Forelimb muscle (tissue), 1 donor: ENCODE measurements around the gene CDC42BPA. TPM values are rescaled to one million over a fixed set of nuclear protein-coding genes. Genes with fewer than 3 reads are reported as not detected.
"Not testable (repeated sequence)": the region's sequence is repeated elsewhere in the genome, so short reads cannot be mapped to it uniquely, and the experiment has no call there.

ENCODE experiments used
- DNase-seq: peaks from one replicate; pipeline ENCODE4 v3.0.0-alpha.2; 2013; ENCODE audit warnings: low read depth
- polyA plus RNA-seq: library from polyadenylated mRNA; unstranded; fragments of 120-200 nt; gene quantifications from one replicate; pipeline ENCODE4 v1.2.1, GENCODE V29; 2013; ENCODE audit not compliant: insufficient read length

The CDC42BPA gene
- polyA plus RNA-seq, 1 donor: 25.6 TPM

DNA sequence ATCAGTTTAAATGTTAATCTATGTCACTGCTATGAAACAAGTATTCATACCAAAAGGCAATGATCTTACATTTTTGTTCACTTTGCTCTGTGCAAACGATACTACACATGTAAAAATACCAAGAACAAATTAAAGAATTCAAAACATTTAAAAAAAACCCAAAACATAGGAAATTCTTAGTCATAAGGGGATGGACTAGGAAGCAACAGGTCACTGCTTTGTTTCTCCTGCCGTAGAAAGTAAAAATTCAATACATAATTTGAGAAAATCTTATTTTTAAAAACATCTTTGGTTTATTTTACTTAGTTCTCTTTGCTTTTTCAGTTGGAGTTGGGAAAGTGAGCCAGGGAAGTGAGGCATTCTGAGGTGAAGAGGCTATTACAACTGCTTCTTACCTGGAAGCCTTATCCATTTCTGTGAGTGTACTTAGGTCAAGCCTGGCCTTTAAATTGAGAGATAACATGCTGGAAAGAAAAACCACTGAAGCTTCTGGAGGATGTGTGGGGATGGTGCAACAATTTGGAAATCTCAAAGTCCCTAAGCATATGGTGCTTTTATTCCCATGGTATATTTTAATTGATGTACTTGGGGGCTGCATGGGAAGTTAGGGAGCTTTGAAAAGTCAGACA is 183.5 kb downstream of the CDC42BPA start:
- no peak for DNase-seq

DNA sequence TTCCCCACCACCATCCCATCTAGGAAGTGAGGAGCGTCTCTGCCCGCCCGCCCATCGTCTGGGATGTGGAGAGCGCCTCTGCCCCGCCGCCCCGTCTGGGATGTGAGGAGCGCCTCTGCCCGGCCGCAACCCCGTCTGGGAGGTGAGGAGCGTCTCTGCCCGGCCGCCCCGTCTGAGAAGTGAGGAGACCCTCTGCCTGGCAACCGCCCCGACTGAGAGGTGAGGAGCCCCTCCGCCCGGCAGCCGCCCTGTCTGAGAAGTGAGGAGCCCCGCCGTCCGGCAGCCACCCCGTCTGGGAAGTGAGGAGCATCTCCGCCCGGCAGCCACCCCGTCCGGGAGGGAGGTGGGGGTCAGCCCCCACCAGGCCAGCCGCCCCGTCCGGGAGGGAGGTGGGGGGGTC is 185.6 kb downstream of the CDC42BPA start:
- DNase-seq: not testable (repeated sequence)

GRCh38 chr1:227131193-227131592 is 187.1 kb downstream of the CDC42BPA start:
- no peak for DNase-seq

DNA sequence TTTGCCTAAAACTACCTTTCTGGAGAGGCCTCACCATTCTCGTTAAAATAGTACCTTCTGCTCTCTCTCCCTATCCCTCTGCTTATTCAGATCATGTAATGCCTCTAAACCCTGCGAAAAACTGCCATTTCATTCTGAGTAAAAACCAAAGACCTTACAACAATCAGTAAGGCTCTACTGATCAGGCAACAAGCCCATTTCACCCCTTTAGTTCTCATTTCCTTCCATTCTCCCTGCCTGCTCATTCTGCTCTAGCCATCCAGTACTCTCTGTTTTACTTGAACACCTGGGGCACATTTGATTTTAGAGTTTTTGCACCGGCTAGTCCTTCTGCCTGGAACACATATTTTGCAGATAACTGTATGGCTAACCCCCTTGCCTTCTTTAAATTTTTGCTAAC is 190.4 kb downstream of the CDC42BPA start:
- no peak for DNase-seq

- no peak for DNase-seq
Measured at GRCh38 chr1:227125929-227126545, 192.3 kb downstream of the CDC42BPA start.

GRCh38 chr1:227124473-227124872 is 193.8 kb downstream of the CDC42BPA start:
- DNase-seq: no peak

DNA sequence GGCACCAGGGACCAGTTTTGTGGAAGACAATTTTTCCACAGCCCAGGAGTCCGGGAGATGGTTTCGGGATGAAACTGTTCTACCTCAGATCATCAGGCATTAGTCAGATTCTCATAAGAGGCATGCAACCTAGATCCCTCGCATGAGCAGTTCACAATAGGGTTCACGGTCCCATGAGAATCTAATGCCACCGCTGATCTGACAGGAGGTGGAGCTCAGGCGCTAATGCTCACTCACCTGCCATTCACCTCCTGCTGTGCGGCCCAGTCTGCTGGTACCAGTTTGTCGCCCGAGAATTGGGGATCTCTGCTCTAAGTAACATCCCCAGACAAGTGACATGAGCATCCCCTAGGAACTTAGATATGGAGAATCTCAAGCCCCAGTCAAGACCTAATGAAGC is 197.5 kb downstream of the CDC42BPA start:
- DNase-seq: no peak

GRCh38 chr1:227112538-227112937 is 205.8 kb downstream of the CDC42BPA start:
- no peak for DNase-seq

GRCh38 chr1:227111782-227112181 is 206.5 kb downstream of the CDC42BPA start:
- DNase-seq: no peak

- not testable (repeated sequence) for DNase-seq
Measured at GRCh38 chr1:227105291-227105690, 213.0 kb downstream of the CDC42BPA start.

- DNase-seq: no peak
Measured at GRCh38 chr1:227102056-227102455, 216.2 kb downstream of the CDC42BPA start.

DNA sequence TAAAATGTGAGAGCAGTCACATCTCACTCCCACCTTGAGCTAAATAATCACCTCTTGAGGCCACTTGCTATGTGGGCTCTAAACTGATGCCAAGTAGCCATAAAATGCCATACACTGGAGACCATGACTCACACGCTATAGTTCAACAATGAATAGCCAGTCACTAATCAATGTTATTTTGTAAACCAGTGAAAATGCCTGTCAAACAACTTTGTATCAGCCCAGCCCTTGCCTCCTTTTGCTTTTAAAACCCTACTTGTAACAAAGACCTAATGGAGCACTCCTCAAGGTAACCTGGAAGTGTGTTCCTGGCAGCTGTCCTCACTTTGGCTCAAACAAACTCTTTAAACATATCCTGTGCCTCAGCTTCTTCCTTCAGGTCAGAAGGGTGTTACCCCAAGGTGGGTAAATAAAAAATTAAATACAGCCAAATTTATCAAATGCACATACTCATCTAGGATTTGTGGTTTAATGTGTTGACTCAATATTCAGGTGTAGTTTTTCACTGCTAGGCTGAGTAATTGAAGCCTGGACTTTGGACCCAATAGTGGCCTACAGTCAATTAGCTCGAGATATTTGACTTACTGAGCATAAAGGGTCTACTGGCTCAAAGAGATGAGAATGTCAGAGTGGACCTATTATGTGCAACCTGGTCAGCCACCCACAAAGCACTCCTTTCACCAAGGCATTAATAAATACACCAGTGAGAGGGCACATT is 223.9 kb downstream of the CDC42BPA start:
- no peak for DNase-seq

DNA sequence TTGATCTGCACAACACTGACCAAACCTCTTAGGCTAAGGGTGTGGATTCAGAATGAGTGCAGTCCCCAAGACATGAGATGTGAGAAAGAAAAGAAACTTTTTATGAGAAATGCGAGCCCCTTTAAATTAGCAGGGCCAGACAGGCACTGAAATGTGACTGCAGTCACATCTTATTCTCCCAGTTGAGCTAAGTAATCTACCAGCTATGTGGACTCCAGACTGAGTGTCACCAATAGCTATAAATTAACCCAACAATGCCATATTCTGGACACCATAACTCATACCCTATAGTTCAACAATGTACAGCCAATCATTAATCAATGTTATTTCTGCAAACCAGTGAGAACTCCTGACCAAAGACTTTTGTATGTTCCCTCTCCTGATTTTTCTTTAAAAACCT is 225.0 kb downstream of the CDC42BPA start:
- DNase-seq: no peak

GRCh38 chr1:227092069-227092468 is 226.2 kb downstream of the CDC42BPA start:
- no peak for DNase-seq

DNA sequence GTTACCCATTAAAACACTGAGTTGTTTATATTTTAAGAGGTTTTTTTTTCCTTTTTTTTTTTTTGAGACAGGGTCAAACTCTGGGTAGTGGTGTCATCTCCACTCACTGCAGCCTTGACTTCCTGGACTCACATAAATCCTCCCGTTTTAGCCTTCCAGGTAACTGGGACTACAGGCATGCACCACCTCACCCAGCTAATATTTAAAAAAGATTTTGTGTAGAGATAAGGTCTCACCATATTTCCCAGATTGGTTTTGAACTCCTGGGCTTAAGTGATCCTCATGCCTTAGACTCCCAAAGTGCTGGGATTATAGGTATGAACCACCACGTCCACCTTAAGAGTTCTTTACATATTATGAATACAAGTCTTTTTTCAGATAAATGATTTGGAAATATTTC is 231.7 kb downstream of the CDC42BPA start:
- DNase-seq: no peak

DNA sequence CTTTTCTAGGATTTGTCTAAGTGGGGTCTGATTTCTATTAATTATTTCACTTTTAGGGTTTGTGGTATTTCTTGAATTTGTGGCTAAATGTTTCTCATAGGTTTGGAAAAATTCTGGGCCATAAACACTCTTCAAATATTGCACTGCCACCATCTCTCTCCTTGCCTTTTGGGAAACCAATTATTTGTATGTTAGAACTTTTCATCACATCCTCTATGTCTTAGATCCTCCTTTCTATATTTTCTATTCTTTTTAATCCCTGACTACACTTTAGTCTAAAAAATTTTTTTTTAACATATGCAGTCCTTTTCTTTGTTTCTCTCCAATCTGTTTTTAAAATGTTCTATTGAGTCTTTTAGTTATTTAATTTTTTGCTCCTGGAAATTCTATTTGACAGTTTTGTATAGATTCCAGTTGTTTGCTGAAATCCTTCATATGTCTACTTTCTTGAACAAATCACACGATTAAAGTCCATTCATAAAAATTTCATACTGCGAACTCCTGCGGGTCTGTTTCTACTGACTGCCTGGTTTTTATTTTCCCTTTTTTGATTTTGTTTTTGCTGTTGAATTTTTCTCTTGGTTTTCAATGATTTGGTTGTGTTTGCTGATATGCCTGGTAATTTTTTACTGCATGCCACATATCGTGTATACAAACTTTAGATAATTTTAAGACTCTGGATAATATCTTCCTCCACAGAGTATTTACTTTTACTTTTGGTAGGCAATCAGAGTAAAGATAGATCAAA is 235.1 kb downstream of the CDC42BPA start:
- no peak for DNase-seq

- no peak for DNase-seq
Measured at GRCh38 chr1:227077783-227078182, 240.5 kb downstream of the CDC42BPA start.

DNA sequence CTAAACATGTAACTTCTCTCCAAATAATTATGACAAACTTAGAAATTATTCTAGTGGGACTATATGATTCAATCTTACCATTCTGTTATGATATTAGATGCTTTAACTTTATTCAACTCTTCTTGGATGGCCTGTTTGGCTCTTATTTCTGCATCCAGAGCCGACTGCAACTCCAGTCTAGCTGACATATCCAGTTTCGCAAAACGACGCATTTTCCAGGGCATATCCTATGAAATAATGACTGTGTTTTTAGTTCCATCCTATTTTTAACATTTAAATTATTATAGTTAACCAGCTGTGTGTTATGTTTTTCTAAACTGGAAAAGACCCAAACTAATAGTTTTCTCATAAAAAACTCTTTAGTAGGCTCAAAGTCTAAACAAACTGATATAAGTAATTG is 244.5 kb downstream of the CDC42BPA start:
- DNase-seq: peak; percentile 46

DNA sequence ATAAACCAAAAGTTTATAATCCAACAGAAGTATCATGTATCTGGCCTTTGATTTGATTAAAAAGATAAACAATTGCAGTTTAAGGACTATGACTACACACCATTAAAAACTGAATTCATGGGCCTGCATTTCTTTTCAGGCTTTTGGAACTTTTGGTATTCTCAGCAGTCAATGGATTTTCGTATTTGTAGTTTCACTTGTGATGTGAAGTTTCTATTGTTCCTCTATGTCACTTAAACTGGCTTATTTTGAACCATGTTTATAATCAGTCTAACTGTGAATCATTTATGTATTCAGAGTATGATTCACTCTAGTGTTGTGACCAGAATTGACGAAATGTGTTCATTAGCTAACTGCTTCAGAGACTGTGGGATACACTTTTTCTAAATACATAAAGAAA is 245.3 kb downstream of the CDC42BPA start:
- DNase-seq: no peak

GRCh38 chr1:227071895-227072587 is 246.3 kb downstream of the CDC42BPA start:
- no peak for DNase-seq

DNA sequence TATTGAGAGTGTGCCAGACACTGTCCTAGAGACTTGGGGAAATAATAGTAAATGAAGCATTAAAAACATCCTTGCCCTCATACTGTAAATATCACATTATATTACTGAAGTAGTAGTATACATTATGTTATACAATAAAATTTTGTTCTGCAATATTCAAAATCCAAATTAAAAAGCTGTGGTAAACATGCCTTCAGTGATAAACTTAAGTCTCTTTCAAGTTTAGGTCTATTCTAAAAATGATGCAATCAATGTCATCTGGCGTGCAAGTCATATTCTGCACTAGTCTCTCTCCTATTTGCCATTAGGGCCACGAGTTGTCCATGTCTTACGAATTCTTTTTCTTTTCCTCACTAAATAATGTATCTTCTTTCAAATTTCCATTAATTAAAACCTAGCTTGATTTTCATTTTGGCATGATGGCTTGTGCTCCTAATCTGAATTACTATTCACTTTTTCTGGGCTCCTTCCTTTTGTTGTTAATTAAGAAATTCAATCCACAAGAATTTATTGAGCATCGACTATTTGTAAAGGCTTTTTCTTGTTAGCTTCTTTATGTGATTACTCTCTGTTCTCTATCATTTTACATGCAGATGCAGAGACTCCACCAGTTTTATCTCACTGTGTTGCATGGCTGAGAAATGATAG is 247.5 kb downstream of the CDC42BPA start:
- DNase-seq: no peak
